Hematopoietic multipotent progenitor cell treated with erythropoietin and hydrocortisone succinate and interleukin-3 and kit ligand, for 4 days (in vitro differentiated cells): ENCODE measurements around the gene PARP11.

Experiments used
- DNase-seq: peaks from one replicate; pipeline ENCODE4 v3.0.0-alpha.2; 2015

PARP11 gene

GRCh38 chr12:3768911-3769447, 104.2 kb downstream of the PARP11 start:
- DNase-seq: no peak

GRCh38 chr12:3761116-3761735, 112.0 kb downstream of the PARP11 start:
- no peak for DNase-seq

DNA sequence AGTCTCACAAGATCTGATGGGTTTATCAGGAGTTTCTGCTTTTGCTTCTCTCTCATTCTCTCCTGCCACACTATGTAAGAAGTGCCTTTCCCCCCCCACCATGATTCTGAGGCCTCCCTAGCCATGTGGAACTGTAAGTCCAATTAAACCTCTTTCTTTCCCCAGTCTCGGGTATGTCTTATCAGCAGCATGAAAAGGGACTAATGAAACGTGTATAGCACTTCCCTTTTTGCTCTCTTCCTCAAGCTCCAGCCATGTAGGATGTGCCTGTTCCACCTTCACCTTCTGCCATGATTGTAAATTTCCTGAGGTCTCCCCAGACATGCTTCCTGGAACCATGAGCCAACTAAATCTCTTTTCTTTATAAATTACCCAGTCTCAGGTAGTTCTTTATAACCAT, 113.3 kb downstream of the PARP11 start:
- peak; percentile 47 for DNase-seq
